ENCODE measurements around the gene CUX1.
"Not testable (repeated sequence)": the region's sequence is repeated elsewhere in the genome, so short reads cannot be mapped to it uniquely, and the experiment has no call there.

CUX1 gene

DNA sequence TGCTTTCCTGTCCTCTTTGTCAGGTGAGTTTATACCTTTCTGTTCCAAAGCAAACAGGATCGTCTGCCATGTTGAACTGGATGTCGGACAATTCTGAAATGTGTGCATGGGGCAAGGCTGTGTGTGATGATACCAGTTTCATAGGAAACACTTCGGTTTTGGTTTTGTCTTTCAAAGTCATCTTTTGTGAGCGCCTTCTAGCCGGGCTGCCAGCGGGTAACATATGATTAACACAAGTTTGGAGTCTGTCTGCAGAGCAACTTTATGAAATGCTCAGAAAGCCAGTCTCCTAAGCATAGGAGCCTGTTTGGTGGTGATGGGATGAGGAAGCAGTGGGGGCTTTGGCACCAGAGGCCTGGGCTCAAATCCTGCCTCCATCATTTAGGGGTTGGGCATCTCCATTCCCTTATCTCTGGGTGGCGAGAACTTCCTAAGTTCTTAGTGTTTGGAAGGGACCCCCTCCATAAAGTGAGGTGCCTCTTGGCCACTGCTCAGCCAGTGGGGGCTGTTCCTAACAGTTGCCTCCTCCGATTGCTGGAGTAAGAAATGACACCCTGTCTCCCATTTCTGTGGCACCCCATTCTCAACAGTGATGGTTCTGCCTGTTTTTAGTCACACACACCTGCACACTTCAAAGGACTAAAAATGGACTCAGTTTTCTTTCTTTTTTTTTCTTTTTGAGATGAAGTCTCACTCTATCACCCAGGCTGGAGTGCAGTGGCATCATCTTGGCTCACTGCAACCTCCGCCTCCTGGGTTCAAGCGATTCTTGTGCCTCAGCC is 36.8 kb downstream of the CUX1 start:
- no peak for DNase-seq (ENCODE audit: low spot score)

- DNase-seq (ENCODE audit: low spot score) = peak; percentile 76
These were observed 39.3 kb downstream of the CUX1 start for GRCh38 chr7:101856473-101857357.

DNA sequence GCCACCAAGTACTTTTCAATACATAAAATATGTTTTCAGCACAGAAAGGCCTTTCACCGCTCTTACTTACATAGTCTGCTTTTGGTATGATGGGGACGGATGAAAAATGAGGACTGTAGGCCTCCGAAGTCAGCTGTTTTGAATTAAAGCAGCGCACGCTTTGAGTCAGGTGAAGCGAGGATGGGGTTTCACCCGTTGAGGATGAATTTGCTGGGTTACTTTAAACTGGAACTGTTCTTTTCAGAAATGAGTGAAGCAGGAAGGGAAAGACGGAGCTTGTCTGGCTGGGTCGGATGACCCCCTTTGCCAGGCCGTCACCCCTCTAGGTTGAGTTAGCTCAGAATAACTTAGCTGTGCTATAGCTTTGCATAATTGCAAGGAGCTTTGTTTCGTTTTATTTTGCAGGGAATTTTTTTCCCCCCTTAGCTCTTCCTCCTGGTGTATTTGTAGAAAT is 40.0 kb downstream of the CUX1 start:
- DNase-seq (ENCODE audit: low spot score) = no peak

DNA sequence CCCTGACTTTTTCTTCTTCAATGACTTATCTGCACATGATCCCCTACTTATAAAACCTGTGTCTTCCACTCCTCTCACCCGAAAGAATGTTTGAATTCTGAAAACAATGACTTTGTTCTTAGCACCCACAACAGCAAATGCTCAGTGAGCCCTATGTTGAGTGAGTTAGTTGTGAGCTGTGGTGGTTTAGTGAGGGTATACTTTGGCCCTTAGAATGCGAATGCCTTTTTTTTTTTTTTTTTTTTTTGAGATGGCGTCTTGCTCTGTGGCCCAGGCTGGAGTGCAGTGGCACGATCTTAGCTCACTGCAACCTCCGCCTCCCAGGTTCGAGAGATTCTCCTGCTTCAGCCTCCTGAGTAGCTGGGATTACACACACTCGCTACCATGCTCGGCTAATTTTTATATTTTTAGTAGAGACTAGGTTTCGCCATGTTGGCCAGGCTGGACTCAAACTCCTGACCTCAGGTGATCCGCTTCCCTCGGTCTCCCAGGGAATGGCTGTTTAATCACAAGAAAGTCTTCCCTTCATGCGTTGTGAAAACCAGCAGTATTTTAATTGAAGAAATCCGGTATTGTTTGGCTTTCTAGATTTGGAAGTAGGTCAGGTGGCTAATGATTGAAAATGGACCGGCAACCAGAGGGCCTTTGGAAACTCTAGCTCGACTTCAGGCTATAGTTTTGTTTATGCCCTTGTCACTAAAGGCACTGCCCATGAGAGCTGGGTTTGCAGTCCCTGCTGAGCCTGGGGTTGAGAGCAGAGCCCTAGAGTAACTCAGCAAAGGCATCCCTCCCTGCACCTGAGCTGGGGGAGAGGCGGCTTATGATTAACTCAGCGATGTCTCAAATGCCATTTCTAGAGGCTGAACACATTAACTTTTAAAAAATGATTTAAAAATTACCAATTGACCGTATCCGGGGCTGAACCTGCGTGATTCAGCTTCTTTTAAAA is 41.3 kb downstream of the CUX1 start:
- DNase-seq (ENCODE audit: low spot score) = no peak

GRCh38 chr7:101859411-101860106 is 42.1 kb downstream of the CUX1 start:
- DNase-seq (ENCODE audit: low spot score) = no peak

DNA sequence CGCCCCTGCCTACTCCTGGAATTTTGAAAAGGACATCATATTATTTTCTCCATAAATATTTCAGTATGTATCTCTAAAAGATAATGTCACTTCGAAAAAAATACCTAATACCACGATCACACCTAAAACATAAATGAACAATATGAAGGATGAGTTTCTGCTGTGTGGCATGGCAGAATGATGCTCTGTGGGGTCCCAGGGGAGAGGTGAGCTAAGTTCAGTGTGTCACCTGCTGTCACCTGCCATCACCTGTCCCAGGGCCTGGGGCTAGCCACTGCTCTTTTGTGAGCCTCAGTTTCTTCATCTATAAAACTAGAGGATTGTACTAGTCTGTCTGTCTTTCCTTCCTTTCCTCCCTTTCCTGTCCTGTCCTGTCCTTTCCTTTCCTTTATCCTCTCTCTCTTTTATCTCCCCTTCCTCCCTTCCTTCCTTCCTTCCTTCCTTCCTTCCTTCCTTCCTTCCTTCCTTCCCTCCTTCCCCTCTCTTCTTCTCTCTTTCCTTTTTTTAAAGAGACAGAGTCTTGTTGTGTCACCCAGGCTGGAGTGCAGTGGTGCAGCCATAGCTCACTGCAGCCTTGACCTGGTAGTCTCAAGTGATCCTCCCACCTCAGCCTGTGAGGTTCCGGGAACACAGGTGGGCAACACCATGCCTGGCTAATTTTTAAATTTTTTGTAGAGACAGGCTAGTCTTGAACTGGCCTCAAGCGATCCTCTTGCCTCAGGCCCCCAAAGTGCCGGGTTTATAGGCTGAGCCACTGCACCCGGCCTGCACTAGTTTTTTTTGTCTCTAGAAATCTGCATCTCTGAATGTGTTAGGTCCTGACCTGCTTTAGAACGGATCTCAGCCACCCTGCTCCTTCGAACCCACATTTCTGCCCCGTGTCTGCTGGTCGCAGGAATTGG is 43.1 kb downstream of the CUX1 start:
- DNase-seq (ENCODE audit: low spot score) = no peak

GRCh38 chr7:101861218-101861775 is 43.9 kb downstream of the CUX1 start:
- no peak for DNase-seq (ENCODE audit: low spot score)

GRCh38 chr7:101862280-101863220 is 45.1 kb downstream of the CUX1 start:
- DNase-seq (ENCODE audit: low spot score) = no peak

GRCh38 chr7:101863598-101863997 is 46.2 kb downstream of the CUX1 start:
- DNase-seq (ENCODE audit: low spot score) = no peak

DNA sequence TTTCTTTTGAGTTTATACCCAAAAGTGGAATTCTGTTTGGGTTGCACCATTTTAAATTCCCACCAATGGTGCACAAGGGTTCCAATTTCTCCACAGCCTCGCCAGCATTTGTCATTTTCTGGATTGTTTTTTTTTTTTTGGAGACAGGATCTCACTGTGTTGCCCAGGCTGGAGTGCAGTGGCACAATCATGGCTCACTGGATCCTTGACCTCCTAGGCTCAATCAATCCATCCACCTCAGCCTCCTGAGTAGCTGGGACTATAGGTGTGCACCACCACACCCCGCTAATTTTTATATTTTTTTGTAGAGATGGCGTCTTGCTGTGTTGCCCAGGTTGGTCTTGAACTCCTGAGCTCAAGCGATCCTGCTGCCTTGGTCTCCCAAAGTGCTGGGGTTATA is 46.6 kb downstream of the CUX1 start:
- no peak for DNase-seq (ENCODE audit: low spot score)

DNA sequence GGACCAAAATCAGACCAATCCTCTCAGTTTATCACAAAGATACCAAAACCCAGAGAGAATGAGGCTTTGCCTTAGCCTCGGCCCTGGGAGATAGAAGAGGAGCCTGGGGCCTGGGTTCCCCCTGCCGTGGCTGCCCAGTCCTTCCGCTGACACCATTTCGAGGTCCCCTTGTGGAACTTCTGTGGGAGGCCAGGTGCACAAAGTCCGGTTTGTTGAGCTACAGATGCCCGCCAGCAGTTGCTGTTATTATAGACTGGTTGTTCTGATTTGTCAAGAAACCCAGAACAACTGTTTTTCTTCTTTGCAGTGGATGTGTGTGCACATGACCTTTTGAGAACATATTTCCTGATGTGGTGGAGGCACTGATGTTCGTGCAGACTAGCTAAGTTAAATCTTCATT is 47.6 kb downstream of the CUX1 start:
- DNase-seq (ENCODE audit: low spot score) = no peak

DNA sequence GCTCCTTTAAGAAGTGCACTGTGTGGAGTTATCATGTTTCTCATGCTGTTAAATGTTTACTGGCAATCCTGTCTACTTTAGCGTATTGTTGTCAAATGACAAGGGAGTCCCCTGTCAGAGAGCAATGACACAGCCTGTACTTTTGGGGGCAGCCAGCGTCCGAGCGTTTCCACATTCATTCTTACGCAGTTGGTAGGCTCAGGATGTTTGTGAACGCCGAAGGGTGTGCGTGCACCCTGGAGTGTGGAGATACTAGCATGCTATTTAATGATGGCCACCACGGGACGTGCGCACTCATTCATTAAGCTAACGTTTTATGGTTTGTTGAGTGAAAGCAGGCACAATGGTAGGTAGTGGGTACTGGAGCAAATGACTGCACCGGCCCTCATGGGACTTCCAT is 48.0 kb downstream of the CUX1 start:
- DNase-seq (ENCODE audit: low spot score) = no peak

- DNase-seq (ENCODE audit: low spot score) = no peak
These were observed 48.9 kb downstream of the CUX1 start for GRCh38 chr7:101866328-101866727.

DNA sequence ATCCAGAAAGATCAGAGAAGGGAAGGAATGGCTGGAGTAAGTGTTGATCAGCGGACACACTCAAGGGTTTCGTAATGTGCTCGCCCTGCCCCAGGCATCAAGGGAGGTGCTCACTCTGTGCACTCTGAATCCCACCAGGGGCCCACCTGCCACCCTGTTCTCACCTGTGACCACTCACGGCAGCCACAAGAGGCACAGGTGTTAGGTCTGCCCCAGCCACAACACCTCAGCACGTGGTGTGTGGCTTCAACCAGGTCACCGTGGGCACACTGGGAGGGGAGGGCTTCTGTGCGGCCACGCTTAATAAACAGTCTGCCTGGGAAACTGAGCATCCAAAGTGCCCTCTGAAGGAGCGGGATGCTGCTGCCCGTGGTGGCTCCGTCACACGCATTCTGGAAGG is 49.8 kb downstream of the CUX1 start:
- no peak for DNase-seq (ENCODE audit: low spot score)

- DNase-seq (ENCODE audit: low spot score) = not testable (repeated sequence)
These were observed 50.3 kb downstream of the CUX1 start for GRCh38 chr7:101867681-101868080.

DNA sequence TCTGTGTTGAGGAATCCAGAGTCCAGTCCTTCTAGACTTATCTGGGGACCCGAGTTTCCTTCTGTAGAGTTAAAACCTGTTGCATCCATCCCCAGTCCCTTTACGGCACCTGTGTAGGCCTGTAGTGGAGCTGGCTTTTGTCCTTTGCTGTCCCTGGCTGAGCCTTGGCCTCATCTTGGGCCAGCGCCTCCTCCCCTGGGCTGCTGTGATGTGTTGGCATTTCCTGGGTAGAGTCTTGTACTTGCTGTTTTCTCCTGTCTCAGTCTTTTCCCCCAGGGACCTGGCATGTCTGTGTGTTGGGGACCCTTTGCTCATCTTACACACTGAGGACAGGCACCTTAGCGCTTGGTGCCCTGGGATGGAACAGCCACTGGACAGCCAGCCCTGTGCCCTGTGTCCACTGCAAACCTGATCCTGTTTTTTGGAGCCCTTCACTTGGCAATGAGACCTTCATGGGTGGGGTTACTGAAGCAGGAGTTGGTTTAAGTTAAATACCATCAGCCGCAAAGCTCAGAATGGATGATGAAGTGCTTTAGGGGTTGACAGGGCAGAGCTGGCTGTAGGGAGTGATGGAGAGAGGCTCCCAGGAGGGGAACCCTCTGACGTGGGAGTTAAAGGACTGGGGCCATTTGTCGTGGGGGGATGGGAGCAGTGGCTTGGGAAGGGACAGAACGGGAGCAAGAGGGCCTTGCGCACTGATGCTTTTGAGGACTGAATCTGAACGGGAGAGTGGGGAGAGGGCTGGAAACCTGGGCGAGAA is 50.9 kb downstream of the CUX1 start:
- no peak for DNase-seq (ENCODE audit: low spot score)

DNA sequence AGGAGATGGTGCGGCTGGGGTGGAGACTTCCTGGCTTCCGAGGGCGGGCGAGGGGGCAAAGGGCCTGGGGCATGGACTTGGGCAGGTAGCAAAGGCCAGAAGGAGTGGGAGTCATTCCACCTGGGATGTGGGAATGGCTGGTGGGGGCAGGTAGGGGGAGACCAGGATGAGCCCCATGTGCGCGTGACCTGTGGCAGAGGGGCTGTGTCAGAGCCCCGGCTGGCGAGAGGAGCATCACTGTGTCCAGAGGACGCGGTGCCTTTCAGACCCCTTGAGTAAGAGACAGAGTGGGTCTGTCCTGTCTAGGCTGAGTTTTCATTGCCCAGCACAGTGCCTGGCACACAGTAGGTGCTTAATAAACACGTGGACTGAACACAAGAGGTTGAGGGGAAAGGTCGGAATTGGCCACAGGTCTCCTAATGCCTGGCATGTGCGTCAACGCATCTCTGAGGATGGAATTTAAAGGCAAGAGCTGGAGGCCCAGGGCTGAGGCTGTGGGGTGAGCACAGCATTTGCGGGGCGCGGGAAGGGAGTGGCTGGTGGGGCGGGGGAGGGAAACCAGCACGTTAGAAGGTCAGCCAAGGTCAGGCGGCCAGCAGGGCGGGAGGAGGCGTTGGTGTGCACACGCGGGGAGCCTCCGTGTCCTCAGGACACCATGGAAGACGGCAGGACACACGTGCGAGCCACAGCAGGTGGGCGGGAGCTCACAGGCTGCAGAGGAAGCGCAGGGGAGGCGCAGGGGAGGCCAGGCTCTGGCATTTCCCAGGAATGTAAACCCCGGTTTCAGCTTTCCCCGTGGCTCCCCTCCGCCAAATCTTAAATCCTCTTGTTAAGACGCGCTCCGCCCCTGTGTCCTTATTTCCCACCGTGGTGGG is 51.8 kb downstream of the CUX1 start:
- no peak for DNase-seq (ENCODE audit: low spot score)
